Astrocyte of the cerebellum (primary cell): ENCODE data around the gene SLC10A7.

Source experiments
- DNase-seq: peaks from one replicate; pipeline ENCODE4 v3.0.0-alpha.2; 2011; ENCODE audit warnings: low read depth
- H3K4me3 ChIP-seq: 2 replicates; pipeline ENCODE4 v1.5.1; 2011; ENCODE audit warnings: mild to moderate bottlenecking, low read depth, low read length, moderate library complexity
- CTCF ChIP-seq: IDR thresholded peaks from 2 replicates; pipeline ENCODE4 v1.5.1; 2012; ENCODE audit warnings: low read length, low read depth, moderate library complexity, mild to moderate bottlenecking; ENCODE audit errors: missing control alignments
- in situ Hi-C: cut with HindIII; loops from 2 replicates; pipeline ENCODE4 v1.10.0; 2017; ENCODE audit warnings: low sequenced_read_pairs

Gene SLC10A7

GRCh38 chr4:146214238-146214637 lies 307.5 kb downstream of the SLC10A7 start, which contains the start of gene REELD1:
Gene REELD1 (plus strand): TSS chr4:146214538. CDS start chr4:146216953, 2,415 bp downstream.
- no peak for DNase-seq
- in situ Hi-C loops, result no loop called here
- no peak for TF ChIP-seq CTCF
- H3K4me3 ChIP-seq, result no peak within 1 kb of the TSS

DNA sequence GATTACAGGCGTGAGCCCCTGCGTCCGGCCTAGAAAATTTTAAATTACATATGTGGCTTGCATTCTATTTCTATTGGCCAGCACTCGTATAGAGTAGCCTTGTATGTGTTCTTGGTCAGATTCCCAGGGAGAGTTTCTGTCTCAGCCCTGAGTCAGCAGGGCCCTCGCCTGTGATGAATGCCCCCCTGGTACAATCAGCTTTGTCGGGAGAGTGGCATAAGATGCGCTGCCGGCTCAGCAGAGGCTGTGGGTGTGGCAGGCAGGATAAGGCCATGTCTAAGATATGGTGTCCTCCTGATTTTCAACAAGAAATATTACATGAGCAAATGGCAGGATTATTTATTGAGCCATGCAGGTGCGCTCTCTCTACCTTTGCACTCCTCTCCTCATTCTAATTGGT lies 309.0 kb downstream of the SLC10A7 start:
- H3K4me3 ChIP-seq, result no peak overlapping the region
- DNase-seq, result no peak
- in situ Hi-C loops, result no loop called here
- no peak for TF ChIP-seq CTCF

- no peak for TF ChIP-seq CTCF
- DNase-seq, result no peak
- no peak overlapping the region for H3K4me3 ChIP-seq
- in situ Hi-C loops, result no loop called here
Observed at GRCh38 chr4:146211440-146211839, 310.3 kb downstream of the SLC10A7 start.

DNA sequence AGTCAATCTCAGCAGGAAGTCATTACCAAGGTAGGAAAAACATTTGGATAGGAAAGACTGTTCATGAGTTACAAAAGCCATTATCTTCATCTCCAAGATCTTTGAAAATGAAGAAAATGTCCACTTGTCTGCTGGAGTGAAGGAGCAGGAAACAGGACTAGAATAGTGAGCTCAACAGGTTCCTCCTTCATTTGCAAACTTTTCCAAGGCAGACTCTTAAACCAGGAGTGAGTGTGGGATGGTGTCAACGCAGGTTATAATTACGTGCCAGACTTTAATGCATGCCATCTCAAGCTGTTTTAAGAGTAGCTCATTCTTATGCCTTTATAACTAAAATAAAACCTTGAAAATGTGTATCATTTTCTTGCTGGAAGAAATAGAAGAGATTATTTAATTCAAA lies 310.9 kb downstream of the SLC10A7 start:
- in situ Hi-C loops, result no loop called here
- TF ChIP-seq CTCF, result no peak
- no peak overlapping the region for H3K4me3 ChIP-seq
- DNase-seq, result no peak

DNA sequence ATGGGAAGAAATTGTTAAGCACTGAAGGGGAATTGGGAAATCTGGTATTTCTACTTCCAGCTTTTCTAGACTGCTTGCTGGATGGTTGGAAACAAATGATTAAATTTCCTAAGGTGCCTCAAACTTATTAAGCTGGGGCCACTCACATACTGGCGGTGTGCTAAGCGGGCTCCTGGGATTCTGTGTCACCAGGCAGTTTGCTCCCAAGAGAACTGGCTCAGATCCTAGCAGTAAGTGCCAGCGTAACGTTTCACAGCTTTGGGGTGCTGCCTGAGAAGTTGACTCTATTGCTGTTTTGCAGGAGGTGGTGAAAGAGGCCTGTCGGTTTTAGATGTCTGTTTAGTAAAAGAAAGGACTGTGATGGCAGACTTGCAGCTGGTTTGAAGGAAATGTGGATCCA lies 314.3 kb downstream of the SLC10A7 start:
- no peak for DNase-seq
- no peak for TF ChIP-seq CTCF
- no peak overlapping the region for H3K4me3 ChIP-seq
- in situ Hi-C loops, result no loop called here
